ENCODE data around the gene LRP1B.

GRCh38 chr2:142153601-142154000 is 22.8 kb upstream of the LRP1B start:
- TF ChIP-seq POLR2A (IDR thresholded peaks at IDR 0.05; ENCODE audit: low read depth) (no peak), CTCF (IDR thresholded peaks at IDR 0.05) (no peak), POLR2AphosphoS5 (IDR thresholded peaks at IDR 0.05) (no peak)

All from esophagus muscularis mucosa (tissue), 3 donors.